ENCODE measurements around the gene KRCC1. TPM values are rescaled to one million over a fixed set of nuclear protein-coding genes. Genes with fewer than 3 reads are reported as not detected.
A peak's percentile ranks its signal among the peaks of the same experiment; 100 is the strongest.

The KRCC1 gene
- total and polyA plus RNA-seq, 9 of the 15 experiments (the other 6 are each of a cell fraction or from before 2014, with no cell fraction given): 1.9 to 6.0 (median 2.2) TPM

DNA sequence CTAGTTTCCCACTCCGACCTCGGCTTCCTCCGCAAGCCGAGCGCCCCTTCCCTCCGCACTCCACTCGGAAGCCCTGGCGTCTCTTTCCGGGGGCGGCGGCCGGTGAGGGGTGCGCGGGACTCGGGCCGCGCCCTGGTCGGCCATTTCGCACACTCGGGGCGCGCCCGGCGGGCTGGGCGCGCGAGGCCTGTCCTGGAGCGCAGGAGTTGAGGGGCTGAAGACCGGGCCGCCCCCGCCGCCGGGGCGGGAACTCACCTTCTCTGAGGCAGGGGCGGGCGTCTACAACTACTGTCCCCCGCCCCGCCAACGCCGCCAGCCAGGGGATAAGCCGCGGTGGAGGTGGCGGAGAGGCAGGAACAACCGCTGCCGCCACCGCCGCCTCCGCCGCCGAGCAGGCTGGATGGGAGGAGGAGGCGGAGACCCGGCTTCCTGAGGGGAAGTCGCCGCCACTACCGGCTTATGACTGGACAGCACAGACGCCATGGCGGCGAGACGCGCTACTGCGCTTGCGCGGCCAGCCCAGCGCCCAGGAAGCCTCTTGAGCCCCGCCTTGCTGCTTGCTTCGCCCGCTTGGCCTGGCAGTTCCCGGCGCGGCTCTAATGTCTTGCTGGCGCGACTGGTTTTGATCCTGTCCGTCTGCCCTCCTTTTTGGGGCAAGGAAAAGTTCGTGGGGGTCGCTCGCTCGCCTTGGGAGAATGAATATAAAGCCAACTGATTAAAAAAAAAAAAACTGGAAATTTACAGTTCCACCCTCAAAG, at the start of gene KRCC1 (continued):
- TF ChIP-seq, protein P1, sequence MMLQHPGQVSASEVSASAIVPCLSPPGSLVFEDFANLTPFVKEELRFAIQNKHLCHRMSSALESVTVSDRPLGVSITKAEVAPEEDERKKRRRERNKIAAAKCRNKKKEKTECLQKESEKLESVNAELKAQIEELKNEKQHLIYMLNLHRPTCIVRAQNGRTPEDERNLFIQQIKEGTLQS (IDR thresholded peaks at IDR 0.05): no peak
- TF ChIP-seq, protein P1 (CRISPR knock-in tag; conservative IDR thresholded peaks at IDR 0.05): no peak
- TF ChIP-seq ZBTB17 (CRISPR knock-in tag; IDR thresholded peaks at IDR 0.05) (peak; percentile 49; the same call in 1 of the 2 replicates), RFX7 (CRISPR knock-in tag; IDR thresholded peaks at IDR 0.05) (no peak), KDM2B (CRISPR knock-in tag; IDR thresholded peaks at IDR 0.05) (no peak), HIVEP1 (CRISPR knock-in tag; IDR thresholded peaks at IDR 0.05) (no peak), PRMT5 (CRISPR knock-in tag; IDR thresholded peaks at IDR 0.05) (no peak), PURB (CRISPR knock-in tag; IDR thresholded peaks at IDR 0.05; ENCODE audit: low read depth) (no peak), NFIX (CRISPR knock-in tag; IDR thresholded peaks at IDR 0.05; ENCODE audit: low read depth) (no peak), CHD1 (IDR thresholded peaks at IDR 0.05; ENCODE audit: low read length) (peak; percentile 79), SMC3 (conservative IDR thresholded peaks at IDR 0.05; ENCODE audit: insufficient read depth, low read depth, low read length) (no peak), NCOA6 (IDR thresholded peaks at IDR 0.05) (no peak), ZNF143 (CRISPR knock-in tag; IDR thresholded peaks at IDR 0.05) (no peak), ESRRB (CRISPR knock-in tag; IDR thresholded peaks at IDR 0.05; ENCODE audit: borderline replicate concordance) (no peak), ZNF584 (CRISPR knock-in tag; IDR thresholded peaks at IDR 0.05; ENCODE audit: low read depth) (no peak), NR2C1 (IDR thresholded peaks at IDR 0.05) (no peak), NR2C1 (tag; IDR thresholded peaks at IDR 0.05) (no peak), ZC3H4 (CRISPR knock-in tag; IDR thresholded peaks at IDR 0.05; ENCODE audit: borderline replicate concordance) (0 out of 2 replicates have a peak, but pooled peaks have one; percentile 61), MXI1 (IDR thresholded peaks at IDR 0.05; ENCODE audit: low read depth, low read length) (no peak), TGIF2 (CRISPR knock-in tag; IDR thresholded peaks at IDR 0.05) (no peak), DACH1 (IDR thresholded peaks at IDR 0.05; ENCODE audit: partially characterized antibody) (no peak), NFATC3 (IDR thresholded peaks at IDR 0.05) (no peak)
- TF ChIP-seq, protein P2, sequence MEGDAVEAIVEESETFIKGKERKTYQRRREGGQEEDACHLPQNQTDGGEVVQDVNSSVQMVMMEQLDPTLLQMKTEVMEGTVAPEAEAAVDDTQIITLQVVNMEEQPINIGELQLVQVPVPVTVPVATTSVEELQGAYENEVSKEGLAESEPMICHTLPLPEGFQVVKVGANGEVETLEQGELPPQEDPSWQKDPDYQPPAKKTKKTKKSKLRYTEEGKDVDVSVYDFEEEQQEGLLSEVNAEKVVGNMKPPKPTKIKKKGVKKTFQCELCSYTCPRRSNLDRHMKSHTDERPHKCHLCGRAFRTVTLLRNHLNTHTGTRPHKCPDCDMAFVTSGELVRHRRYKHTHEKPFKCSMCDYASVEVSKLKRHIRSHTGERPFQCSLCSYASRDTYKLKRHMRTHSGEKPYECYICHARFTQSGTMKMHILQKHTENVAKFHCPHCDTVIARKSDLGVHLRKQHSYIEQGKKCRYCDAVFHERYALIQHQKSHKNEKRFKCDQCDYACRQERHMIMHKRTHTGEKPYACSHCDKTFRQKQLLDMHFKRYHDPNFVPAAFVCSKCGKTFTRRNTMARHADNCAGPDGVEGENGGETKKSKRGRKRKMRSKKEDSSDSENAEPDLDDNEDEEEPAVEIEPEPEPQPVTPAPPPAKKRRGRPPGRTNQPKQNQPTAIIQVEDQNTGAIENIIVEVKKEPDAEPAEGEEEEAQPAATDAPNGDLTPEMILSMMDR (IDR thresholded peaks at IDR 0.05 in 2 of 3, conservative IDR thresholded peaks at IDR 0.05 in 1 of 3; ENCODE audit: insufficient read depth in 2 of 3, low read depth in 1 of 3, low read length in 3 of 3): no peak
- TF ChIP-seq, protein P3, sequence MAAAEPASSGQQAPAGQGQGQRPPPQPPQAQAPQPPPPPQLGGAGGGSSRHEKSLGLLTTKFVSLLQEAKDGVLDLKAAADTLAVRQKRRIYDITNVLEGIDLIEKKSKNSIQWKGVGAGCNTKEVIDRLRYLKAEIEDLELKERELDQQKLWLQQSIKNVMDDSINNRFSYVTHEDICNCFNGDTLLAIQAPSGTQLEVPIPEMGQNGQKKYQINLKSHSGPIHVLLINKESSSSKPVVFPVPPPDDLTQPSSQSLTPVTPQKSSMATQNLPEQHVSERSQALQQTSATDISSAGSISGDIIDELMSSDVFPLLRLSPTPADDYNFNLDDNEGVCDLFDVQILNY (CRISPR knock-in tag; IDR thresholded peaks at IDR 0.05): no peak
